NCI-H1694 (cell line): ENCODE measurements around the gene KRT13.

Experiments
- DNase-seq: peaks from one replicate; lab custom pipeline; 2025; lab: John Stamatoyannopoulos, UW

Gene KRT13

GRCh38 chr17:41519501-41520224 lies 14.3 kb upstream of the KRT13 start:
- peak; percentile 97 for DNase-seq

GRCh38 chr17:41518789-41519449 lies 13.5 kb upstream of the KRT13 start, which contains the start of gene KRT15:
TSS of gene KRT15 (minus strand) at chr17:41518890. CDS start at chr17:41518827, 63 bp downstream.
- DNase-seq = peak; percentile 62

GRCh38 chr17:41518031-41518430 lies 12.6 kb upstream of the KRT13 start:
- DNase-seq = no peak

- no peak for DNase-seq
These were observed 11.4 kb upstream of the KRT13 start for GRCh38 chr17:41516830-41517283.

- DNase-seq = no peak
These were observed 10.9 kb upstream of the KRT13 start for GRCh38 chr17:41516147-41516829.

GRCh38 chr17:41513168-41513547 lies 7.7 kb upstream of the KRT13 start:
- DNase-seq = no peak

GRCh38 chr17:41512546-41513167 lies 7.2 kb upstream of the KRT13 start:
- DNase-seq = no peak

GRCh38 chr17:41511716-41512115 lies 6.3 kb upstream of the KRT13 start:
- no peak for DNase-seq

- DNase-seq = no peak
These were observed 5.7 kb upstream of the KRT13 start for GRCh38 chr17:41511116-41511515.

GRCh38 chr17:41510251-41511065 lies 5.0 kb upstream of the KRT13 start:
- no peak for DNase-seq

GRCh38 chr17:41507315-41507880 lies 2.0 kb upstream of the KRT13 start:
- DNase-seq = no peak

GRCh38 chr17:41505809-41506767 lies 676 bp upstream of the KRT13 start:
- DNase-seq = no peak

GRCh38 chr17:41504246-41504977 lies 1.0 kb downstream of the KRT13 start:
- DNase-seq = no peak

- DNase-seq = no peak
These were observed 2.2 kb downstream of the KRT13 start for GRCh38 chr17:41503202-41503601.

- no peak for DNase-seq
These were observed 5.1 kb downstream of the KRT13 start for GRCh38 chr17:41500131-41500911.

- no peak for DNase-seq
These were observed 5.7 kb downstream of the KRT13 start for GRCh38 chr17:41499714-41500113.

GRCh38 chr17:41498276-41498675 lies 7.1 kb downstream of the KRT13 start:
- DNase-seq = no peak

- DNase-seq = peak; percentile 52
These were observed 8.5 kb downstream of the KRT13 start for GRCh38 chr17:41496803-41497484.
